ENCODE measurements around the gene PRR23E. TPM values are rescaled to one million over a fixed set of nuclear protein-coding genes. Genes with fewer than 3 reads are reported as not detected.

PRR23E gene
- total RNA-seq, 1 experiment from 2014 or later: not detected

DNA sequence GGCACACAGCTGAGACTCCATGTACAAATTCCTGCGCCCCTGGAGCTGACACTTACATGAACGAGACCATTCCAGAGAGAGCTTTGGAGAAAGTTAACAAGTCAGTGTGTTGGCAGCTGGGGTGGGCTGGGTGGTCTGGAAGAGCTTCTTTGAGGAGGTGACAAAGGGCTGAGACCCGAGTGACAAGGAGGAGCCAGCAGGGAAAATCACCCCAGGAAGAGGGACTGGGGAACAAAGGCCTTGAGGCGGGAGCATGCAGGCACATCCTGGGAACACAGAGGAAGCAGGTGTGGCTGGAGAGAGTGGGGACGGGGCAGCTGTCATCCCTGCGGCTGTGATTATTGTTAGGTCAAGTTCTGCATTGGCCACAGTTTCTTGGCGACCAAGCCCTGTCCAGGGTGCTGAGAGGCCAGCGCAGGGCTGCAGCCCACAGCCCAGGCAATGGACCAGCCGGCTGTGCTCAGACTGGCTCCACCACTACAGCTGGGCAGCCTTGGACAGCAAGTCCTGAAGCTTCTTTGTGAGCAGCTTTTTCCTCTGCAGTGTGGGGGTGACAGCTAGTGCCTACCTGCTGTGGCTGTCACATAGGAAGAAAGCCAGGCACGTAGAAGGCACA is 34.2 kb upstream of the PRR23E start:
- no peaks in the 10 kb centered on the region for H3K36me3 ChIP-seq (replicated peaks; ENCODE audit: control insufficient read depth, insufficient read depth, low read length)
- no peak overlapping the region for H3K4me3 ChIP-seq (ENCODE audit: insufficient read depth, low read depth, low read length)
- no peaks in the 10 kb centered on the region; the same call in 1 of the 2 replicates for H3K27me3 ChIP-seq (ENCODE audit: control insufficient read depth, insufficient read depth, low read length)
- DNase-seq: peak; percentile 90

DNA sequence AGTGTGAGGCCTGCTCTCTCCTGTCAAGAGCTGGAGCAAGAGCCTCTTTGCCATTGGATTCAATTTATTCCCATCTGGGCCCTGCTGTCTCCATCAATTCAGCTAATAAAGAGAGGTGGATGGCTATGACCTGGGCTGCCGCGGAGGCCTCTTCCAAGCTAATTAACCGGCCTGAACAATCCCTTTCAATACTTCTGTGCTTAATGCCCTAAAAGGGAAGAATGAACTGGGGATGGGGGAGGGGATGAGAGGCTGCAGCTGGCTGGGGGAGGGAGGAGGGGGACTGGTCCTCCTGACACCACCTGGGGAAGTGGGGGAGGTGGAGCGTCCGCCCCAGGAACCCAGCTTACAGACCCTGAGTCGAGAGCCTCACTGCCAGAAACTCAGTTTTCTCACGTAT is 33.4 kb upstream of the PRR23E start:
- no peaks in the 10 kb centered on the region for H3K36me3 ChIP-seq (replicated peaks; ENCODE audit: control insufficient read depth, insufficient read depth, low read length)
- H3K27me3 ChIP-seq (ENCODE audit: control insufficient read depth, insufficient read depth, low read length): no peaks in the 10 kb centered on the region; the same call in 1 of the 2 replicates
- no peak overlapping the region for H3K4me3 ChIP-seq (ENCODE audit: insufficient read depth, low read depth, low read length)
- peak; percentile 80 for DNase-seq

DNA sequence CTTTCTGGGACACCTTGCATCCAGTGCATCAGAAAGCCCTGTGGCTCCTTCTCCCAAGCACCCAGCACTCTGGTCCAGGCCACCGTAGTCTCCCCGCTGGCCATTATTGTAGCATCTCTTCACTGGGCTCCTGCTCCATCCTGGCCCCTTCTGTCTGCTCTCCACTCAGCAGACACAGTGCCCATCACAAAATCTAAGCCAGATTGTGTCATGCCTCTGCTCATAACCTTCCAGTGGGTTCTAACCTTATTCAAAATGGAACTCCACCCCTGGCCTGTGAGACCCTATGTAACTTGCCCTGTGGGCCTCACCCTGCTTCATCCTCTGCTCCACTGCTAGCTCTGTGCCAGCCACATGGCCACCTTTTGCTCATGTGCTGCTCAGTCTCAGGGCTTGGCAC is 31.7 kb upstream of the PRR23E start:
- H3K4me3 ChIP-seq (ENCODE audit: insufficient read depth, low read depth, low read length): no peak overlapping the region
- H3K27me3 ChIP-seq (ENCODE audit: control insufficient read depth, insufficient read depth, low read length): no peaks in the 10 kb centered on the region; the same call in 1 of the 2 replicates
- DNase-seq: no peak
- no peaks in the 10 kb centered on the region for H3K36me3 ChIP-seq (replicated peaks; ENCODE audit: control insufficient read depth, insufficient read depth, low read length)

DNA sequence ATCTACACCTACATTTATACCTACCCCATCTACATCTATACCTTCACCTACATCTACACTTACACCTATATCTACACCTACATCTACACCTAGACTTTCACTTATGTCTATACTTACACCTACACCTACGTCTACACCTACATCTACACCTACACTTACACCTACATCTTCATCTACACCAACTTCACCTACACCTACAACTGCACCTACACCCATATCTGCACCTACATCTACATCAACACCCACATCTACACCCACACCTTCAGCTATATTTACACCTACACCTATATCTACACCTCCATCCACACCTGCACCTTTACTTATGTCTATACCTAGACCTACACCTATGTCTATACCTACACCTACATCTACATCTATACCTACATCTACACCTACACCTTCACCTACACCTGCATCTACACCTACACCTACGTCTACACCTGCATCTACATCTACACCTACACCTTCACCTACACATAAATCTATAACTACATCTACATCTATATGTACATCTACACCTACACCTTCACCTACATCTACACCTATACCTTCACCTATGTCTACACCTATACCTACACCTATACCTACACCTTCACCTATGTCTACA is 30.9 kb upstream of the PRR23E start:
- Histone ChIP-seq H3K4me3 (ENCODE audit: insufficient read depth, low read depth, low read length) (no peak overlapping the region), H3K36me3 (replicated peaks; ENCODE audit: control insufficient read depth, insufficient read depth, low read length) (no peaks in the 10 kb centered on the region), H3K27me3 (ENCODE audit: control insufficient read depth, insufficient read depth, low read length) (no peaks in the 10 kb centered on the region; the same call in 1 of the 2 replicates)
- no peak for DNase-seq

DNA sequence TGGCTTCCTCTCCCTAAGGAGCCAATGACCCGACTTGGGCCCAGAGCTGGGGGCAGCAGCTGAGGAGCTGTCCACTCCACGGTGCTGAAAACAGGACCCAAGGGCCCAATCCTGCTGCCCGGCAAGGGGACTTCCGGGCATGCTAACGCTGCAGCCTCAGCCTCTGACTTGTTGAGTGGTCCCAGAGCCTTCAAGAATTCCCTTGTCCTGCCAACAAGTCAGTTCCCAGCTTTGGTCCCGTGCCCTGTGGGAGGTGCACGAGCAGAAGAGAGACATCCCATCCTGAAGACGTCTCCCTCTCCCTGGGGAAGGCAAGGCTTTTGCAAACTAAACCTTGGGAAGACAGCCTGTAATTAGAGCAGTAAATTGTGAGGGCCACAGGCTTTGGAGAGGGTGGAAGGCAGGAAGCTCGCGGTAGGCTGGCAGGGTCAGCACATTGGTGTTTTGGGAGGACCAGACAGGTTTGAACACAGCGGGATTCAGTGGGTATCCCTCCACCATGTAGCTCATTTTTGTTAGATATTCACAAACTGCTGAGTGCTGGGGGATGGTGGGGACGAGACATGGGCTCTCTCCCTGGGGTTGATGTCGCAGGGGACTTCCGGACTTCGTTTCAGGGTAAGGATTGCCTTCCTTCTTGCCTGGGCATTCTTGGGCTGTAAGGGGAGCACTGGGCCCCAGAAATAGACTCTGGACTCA is 29.8 kb upstream of the PRR23E start:
- H3K4me3 ChIP-seq (ENCODE audit: insufficient read depth, low read depth, low read length): no peak overlapping the region
- H3K27me3 ChIP-seq (ENCODE audit: control insufficient read depth, insufficient read depth, low read length): no peaks in the 10 kb centered on the region; the same call in 1 of the 2 replicates
- DNase-seq: peak; percentile 89
- H3K36me3 ChIP-seq (replicated peaks; ENCODE audit: control insufficient read depth, insufficient read depth, low read length): no peaks in the 10 kb centered on the region

DNA sequence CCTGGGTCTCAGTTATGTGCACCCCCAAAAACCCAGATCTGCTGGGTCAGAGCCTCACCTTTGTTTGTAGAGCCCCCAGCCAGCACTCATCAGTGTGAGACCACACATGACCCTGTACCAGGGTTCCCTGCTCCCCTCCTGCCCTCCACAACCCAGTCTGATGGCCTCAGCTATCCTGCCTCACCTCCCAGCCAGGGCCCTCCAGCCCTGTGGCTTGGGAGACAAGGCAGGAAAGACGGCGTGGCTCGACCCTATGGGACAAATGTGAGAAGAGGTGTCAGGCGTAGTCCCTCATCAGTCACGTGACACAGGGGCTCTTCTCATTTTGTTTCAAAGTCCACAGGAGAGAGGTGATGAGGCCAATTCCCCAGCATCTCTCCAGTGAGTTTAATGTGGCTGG is 28.3 kb upstream of the PRR23E start:
- H3K36me3 ChIP-seq (replicated peaks; ENCODE audit: control insufficient read depth, insufficient read depth, low read length): no peaks in the 10 kb centered on the region
- DNase-seq: no peak
- no peaks in the 10 kb centered on the region; the same call in 1 of the 2 replicates for H3K27me3 ChIP-seq (ENCODE audit: control insufficient read depth, insufficient read depth, low read length)
- no peak overlapping the region for H3K4me3 ChIP-seq (ENCODE audit: insufficient read depth, low read depth, low read length)

DNA sequence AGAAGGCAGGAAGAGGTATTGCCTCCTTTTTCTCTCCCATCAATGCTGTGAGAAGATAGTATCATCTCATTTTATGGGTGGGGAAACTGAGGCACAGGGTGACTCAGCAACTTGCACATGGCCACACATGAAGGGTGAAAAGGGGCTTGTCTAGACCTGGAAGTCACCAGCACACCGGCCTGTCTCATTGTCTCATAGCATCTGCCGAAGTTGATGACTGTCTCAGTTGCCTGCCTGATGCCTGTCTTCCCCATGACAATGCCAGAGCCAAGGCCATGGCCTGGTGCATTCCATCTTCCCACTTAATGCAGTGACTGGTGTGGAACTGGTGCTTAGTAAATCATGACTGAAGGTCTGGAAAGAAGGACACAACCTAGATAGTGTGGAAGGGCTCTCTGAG is 27.9 kb upstream of the PRR23E start:
- no peak for DNase-seq
- Histone ChIP-seq H3K4me3 (ENCODE audit: insufficient read depth, low read depth, low read length) (no peak overlapping the region), H3K36me3 (replicated peaks; ENCODE audit: control insufficient read depth, insufficient read depth, low read length) (no peaks in the 10 kb centered on the region), H3K27me3 (ENCODE audit: control insufficient read depth, insufficient read depth, low read length) (no peaks in the 10 kb centered on the region; the same call in 1 of the 2 replicates)

DNA sequence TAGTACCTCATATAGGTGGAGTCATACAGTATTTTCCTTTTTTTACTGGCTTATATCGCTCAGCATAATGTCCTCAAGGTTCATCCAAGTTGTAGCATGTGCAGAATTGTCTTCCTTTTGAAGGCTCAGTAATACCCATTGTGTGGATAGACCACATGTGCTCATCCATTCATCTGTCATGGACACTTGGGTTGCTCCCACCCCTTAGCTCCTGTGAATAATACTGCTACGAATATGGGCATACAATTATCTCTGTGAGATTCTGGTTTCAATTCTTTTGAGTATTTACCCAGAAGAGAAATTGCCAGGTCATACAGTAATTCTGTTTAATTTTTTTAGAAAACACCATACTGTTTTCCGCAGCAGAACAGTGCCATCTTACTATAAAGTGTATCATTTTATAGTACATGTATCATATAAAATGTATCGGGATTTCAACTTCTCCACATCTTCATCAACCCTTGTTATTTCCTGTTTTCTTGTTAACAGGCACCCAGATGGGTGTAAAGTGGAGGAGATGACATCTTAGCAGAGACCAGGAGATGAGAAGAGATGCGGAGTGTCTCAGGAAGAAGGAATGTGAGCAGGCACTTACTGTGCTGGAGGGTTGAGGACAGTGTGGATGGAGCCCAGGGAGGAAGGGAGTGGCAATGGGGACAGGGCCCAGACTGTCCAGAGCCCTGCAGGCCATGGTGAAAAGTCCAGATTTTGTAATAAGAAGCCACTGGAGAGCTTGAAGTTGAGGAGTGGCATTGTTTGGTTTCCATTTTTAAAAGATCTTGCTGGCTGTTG is 27.0 kb upstream of the PRR23E start:
- Histone ChIP-seq H3K27me3 (ENCODE audit: control insufficient read depth, insufficient read depth, low read length) (no peaks in the 10 kb centered on the region; the same call in 1 of the 2 replicates), H3K36me3 (replicated peaks; ENCODE audit: control insufficient read depth, insufficient read depth, low read length) (no peaks in the 10 kb centered on the region)

DNA sequence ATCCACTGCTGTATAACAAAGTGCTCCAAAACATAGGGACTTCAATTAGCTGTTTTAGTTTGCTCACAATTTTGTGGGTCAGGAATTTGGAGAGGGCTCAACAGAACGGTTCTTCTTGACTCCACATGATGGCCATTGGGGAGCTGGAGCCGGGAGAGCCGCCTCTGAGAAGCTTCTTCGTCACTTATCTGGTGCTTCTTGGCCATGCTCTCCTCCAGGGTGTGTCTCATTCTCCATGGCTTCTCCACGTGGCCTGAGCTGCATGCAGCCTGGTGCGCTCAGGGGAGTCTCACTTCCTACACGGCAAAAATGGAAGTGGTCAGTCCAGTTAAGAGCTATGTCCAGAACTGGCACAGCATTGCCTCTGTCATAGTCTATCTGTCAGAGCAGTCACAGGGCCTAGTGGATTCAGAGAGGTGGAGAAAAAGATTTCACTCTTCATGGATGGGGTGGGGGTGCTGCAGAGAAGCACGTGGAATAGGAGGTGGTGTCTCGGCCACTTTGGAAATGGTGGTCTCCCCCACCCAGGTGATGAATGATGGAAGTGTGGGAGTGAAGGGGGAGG is 26.3 kb upstream of the PRR23E start:
- Histone ChIP-seq H3K4me3 (ENCODE audit: insufficient read depth, low read depth, low read length) (no peak overlapping the region), H3K27me3 (ENCODE audit: control insufficient read depth, insufficient read depth, low read length) (no peaks in the 10 kb centered on the region; the same call in 1 of the 2 replicates), H3K36me3 (replicated peaks; ENCODE audit: control insufficient read depth, insufficient read depth, low read length) (no peaks in the 10 kb centered on the region)
- DNase-seq: no peak

More for the DNA sequence above, 27.0 kb upstream of the PRR23E start:
- DNase-seq: no peak
- no peak overlapping the region for H3K4me3 ChIP-seq (ENCODE audit: insufficient read depth, low read depth, low read length)

DNA sequence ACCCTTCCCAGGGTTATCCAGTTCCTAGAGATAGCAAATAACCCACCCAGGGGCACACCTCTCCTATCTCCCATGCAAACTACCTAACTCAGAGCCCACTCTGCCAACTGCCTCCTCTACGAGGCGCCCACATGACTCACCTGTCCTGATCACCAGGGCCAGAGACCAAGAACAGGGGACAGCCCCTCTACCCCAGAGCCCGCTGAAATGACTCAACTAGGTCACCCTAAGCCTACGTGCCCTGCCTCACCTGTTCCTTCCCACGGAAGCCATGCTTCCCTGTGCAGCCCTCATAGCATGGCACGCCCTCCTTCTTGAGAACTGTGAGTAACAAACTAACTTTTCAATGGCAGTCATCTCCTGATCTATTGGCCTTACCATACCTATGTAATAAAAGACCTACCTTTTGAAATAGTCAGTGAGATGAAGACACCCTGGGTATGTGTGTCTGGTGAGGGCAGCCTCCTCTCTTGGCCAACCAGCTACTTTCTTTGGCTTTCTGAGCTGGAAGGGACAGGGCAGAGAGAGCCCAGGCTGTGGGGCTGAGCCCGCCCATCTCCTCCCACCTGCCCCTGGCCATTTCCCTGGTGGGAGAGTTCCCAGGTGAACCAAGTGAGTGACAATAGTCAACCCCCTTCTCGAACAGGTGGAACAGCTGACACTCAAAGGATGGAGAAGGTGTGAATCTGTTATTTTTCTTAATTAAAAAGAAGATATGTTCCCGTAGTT is 25.5 kb upstream of the PRR23E start:
- no peak for DNase-seq
- H3K27me3 ChIP-seq (ENCODE audit: control insufficient read depth, insufficient read depth, low read length): no peaks in the 10 kb centered on the region; the same call in 1 of the 2 replicates
- no peak overlapping the region for H3K4me3 ChIP-seq (ENCODE audit: insufficient read depth, low read depth, low read length)
- no peaks in the 10 kb centered on the region for H3K36me3 ChIP-seq (replicated peaks; ENCODE audit: control insufficient read depth, insufficient read depth, low read length)

DNA sequence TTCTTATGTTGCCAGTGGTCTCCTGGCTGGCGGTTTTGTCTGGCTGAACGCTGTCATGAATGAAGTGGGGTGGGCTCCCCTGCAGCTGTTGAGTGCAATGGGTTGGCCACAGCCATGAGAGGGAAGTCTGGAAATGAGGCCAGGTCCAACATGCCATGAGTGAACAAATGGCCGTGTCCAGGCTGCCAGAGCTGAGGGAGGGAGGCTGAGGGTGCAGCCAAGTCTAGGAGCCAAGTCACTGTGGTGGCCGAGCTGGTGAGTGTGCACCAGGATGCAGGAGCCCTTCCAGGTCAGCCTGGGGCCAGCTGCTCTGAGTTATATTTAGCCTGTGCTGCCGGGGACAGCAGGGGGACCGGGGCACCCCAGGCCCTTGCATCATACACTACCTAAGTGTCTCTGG is 24.7 kb upstream of the PRR23E start:
- Histone ChIP-seq H3K4me3 (ENCODE audit: insufficient read depth, low read depth, low read length) (no peak overlapping the region), H3K27me3 (ENCODE audit: control insufficient read depth, insufficient read depth, low read length) (no peaks in the 10 kb centered on the region), H3K36me3 (replicated peaks; ENCODE audit: control insufficient read depth, insufficient read depth, low read length) (no peaks in the 10 kb centered on the region)
- no peak for DNase-seq

DNA sequence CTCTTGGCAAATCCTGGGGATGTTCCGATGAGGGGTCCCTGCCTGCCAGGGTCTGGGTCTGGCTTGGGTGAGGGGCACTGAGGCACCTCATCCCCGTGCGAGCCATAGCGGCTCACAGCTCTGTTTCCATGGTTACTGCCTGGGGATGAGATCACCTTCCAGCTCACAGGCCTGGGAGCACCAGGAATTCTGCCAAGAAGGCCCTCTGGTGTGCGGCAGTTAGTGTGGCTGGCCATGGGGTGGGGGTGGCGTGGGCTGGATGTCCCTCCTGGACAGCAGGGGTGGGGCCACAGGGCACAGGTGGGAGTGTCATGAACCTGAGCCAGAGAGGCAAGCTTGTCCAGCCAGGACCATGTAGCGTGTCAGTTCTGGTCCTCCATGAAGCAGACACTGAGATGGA is 22.1 kb upstream of the PRR23E start:
- H3K27me3 ChIP-seq (ENCODE audit: control insufficient read depth, insufficient read depth, low read length): no peaks in the 10 kb centered on the region
- H3K36me3 ChIP-seq (replicated peaks; ENCODE audit: control insufficient read depth, insufficient read depth, low read length): no peaks in the 10 kb centered on the region
- H3K4me3 ChIP-seq (ENCODE audit: insufficient read depth, low read depth, low read length): no peak overlapping the region
- DNase-seq: peak; percentile 76

DNA sequence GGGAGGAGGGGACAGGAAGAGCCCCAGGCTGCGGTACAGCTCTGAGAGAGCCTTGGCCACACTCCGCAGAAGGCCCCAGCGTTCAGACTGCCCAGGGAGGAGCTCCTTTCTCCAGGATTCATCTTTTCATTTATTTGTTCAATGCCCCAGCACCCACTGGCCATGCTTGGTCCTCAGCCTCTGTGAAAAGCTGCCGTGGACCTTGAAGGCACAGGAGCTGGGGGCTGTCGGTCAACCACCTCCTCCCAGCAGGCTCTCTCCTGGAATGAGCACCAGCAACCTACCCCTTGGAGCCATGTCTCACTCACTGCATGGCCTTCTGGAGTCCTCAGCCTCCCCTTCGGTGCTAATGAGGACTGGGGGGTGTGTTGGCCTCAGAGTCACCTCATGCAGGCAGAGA is 21.6 kb upstream of the PRR23E start:
- H3K36me3 ChIP-seq (replicated peaks; ENCODE audit: control insufficient read depth, insufficient read depth, low read length): no peaks in the 10 kb centered on the region
- no peak overlapping the region for H3K4me3 ChIP-seq (ENCODE audit: insufficient read depth, low read depth, low read length)
- no peak for DNase-seq
- H3K27me3 ChIP-seq (ENCODE audit: control insufficient read depth, insufficient read depth, low read length): no peaks in the 10 kb centered on the region

DNA sequence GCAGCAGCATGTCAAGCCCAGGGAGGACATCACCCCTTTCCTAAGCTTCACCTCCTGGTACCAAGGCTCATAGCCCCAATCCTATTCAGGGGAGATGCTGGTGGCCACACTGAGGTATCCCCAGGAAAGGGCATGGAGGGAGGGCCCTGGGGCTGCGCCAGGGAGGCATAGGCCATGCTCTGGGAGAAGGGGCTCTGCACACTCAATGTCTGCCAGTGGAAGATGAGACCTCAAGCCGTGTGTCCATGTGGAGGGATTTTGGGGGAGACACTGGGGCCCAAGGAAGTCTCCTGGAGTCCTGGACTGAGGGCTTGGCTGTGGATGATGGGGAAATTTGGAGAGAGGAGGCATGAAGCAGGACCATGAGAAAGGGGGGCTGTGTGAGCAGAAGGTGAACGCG is 21.2 kb upstream of the PRR23E start:
- no peaks in the 10 kb centered on the region for H3K27me3 ChIP-seq (ENCODE audit: control insufficient read depth, insufficient read depth, low read length)
- H3K36me3 ChIP-seq (replicated peaks; ENCODE audit: control insufficient read depth, insufficient read depth, low read length): no peaks in the 10 kb centered on the region
- DNase-seq: no peak
- no peak overlapping the region for H3K4me3 ChIP-seq (ENCODE audit: insufficient read depth, low read depth, low read length)
